Keratinocyte (primary cell): Measurements from ENCODE around the gene TPBGL. TPM values are rescaled to one million over a fixed set of nuclear protein-coding genes. Genes with fewer than 3 reads are reported as not detected.
"Not testable (repeated sequence)": the region's sequence is repeated elsewhere in the genome, so short reads cannot be mapped to it uniquely, and the experiment has no call there.

Experiments used
- DNase-seq: peaks from one replicate; pipeline ENCODE4 v3.0.0-alpha.2; 2011; ENCODE audit warnings: low read depth, missing footprints, low spot score
- FAIRE-seq: peaks from 2 replicates; lab custom pipeline; 2011; peaks lifted over from hg19 to GRCh38; lab: Jason Lieb, UNC
- H2AFZ ChIP-seq: 2 replicates; pipeline ENCODE4 v1.6.0; 2012; ENCODE audit warnings: low read length, control low read depth, inconsistent platforms; ENCODE audit not compliant: control insufficient read depth
- H3K27ac ChIP-seq: 2 replicates; pipeline ENCODE4 v1.5.1; 2011; ENCODE audit warnings: low read length; ENCODE audit not compliant: control insufficient read depth, insufficient read depth
- H3K27me3 ChIP-seq: 3 replicates; pipeline ENCODE4 v1.6.0; 2011; ENCODE audit warnings: low read length; ENCODE audit not compliant: control insufficient read depth, insufficient read depth; ENCODE audit errors: extremely low read depth
- H3K36me3 ChIP-seq, 2 experiments: 2 replicates in 1 of 2; 3 replicates in 1 of 2; pipeline ENCODE4 v1.5.1; 2011; ENCODE audit warnings: low read length in 2 of 2, mild to moderate bottlenecking in 1 of 2; ENCODE audit not compliant: control insufficient read depth in 2 of 2, insufficient read depth in 2 of 2; ENCODE audit errors: extremely low read depth in 1 of 2
- H3K4me1 ChIP-seq: 3 replicates; pipeline ENCODE4 v1.5.1; 2011; ENCODE audit warnings: low read length; ENCODE audit not compliant: control insufficient read depth, insufficient read depth; ENCODE audit errors: extremely low read depth
- H3K4me2 ChIP-seq: 3 replicates; pipeline ENCODE4 v1.6.0; 2011; ENCODE audit warnings: low read depth, low read length; ENCODE audit not compliant: control insufficient read depth, insufficient read depth; ENCODE audit errors: extremely low read depth
- H3K4me3 ChIP-seq, 3 experiments: fragments of 200-600 bp in 1 of 3; sonication (generic) in 1 of 3; 2 replicates in 2 of 3; 3 replicates in 1 of 3; pipeline ENCODE4 v1.5.1; 2011 to 2016; ENCODE audit warnings: low read length in 3 of 3, mild to moderate bottlenecking in 3 of 3, control low read depth in 2 of 3, inconsistent platforms in 1 of 3, low read depth in 1 of 3, mixed read lengths in 1 of 3, mixed run types in 1 of 3, moderate library complexity in 1 of 3; ENCODE audit not compliant: control insufficient read depth in 2 of 3, insufficient read depth in 2 of 3; ENCODE audit errors: extremely low read depth in 1 of 3
- H3K79me2 ChIP-seq: 2 replicates; pipeline ENCODE4 v1.6.0; 2012; ENCODE audit warnings: low read length; ENCODE audit not compliant: control insufficient read depth, insufficient read depth
- H3K9ac ChIP-seq: 3 replicates; pipeline ENCODE4 v1.6.0; 2011; ENCODE audit warnings: low read length; ENCODE audit not compliant: control insufficient read depth, insufficient read depth; ENCODE audit errors: extremely low read depth
- H3K9me1 ChIP-seq: 3 replicates; pipeline ENCODE4 v1.6.0; 2011; ENCODE audit warnings: low read length; ENCODE audit not compliant: control insufficient read depth, insufficient read depth; ENCODE audit errors: extremely low read depth
- H3K9me3 ChIP-seq: 2 replicates; pipeline ENCODE4 v1.5.1; 2012; ENCODE audit warnings: low read depth, low read length; ENCODE audit not compliant: control insufficient read depth
- H4K20me1 ChIP-seq: 3 replicates; pipeline ENCODE4 v1.6.0; 2011; ENCODE audit warnings: low read length; ENCODE audit not compliant: control insufficient read depth, insufficient read depth; ENCODE audit errors: extremely low read depth
- EZH2 ChIP-seq: IDR thresholded peaks from one replicate; pipeline ENCODE4 v1.6.1; 2012; ENCODE audit warnings: inconsistent platforms, mild to moderate bottlenecking, low read length, moderate library complexity
- dilution Hi-C: fragments of 300-500 bp; cut with MboI; formaldehyde crosslinking; loops from one replicate; pipeline ENCODE4 v1.7.0; 2020; ENCODE audit warnings: low sequenced_read_pairs; ENCODE audit not compliant: extremely low pct_ligation_motif_present
- polyA plus RNA-seq, 5 experiments: library from polyadenylated mRNA; depleted of rRNA in 3 of 5; stranded (reverse) in 3 of 5; stranded (forward) in 1 of 5; unstranded in 1 of 5; fragments of >200 nt; gene quantifications; 1 replicate in 1 of 5; 2 replicates in 3 of 5; 3 replicates in 1 of 5; pipeline versions ENCODE4 v1.2.1 to v1.2.3, GENCODE V29; 2011 to 2012; ENCODE audit warnings: missing spikeins in 2 of 5, low read depth in 1 of 5, low replicate concordance in 1 of 5
- TF ChIP-seq, protein P1 (sequence below), 3 experiments: IDR thresholded peaks in 1 of 3; conservative IDR thresholded peaks in 1 of 3; optimal IDR thresholded peaks in 1 of 3; 2 replicates in 2 of 3; 3 replicates in 1 of 3; pipeline versions ENCODE3 to v1.5.1; 2011; ENCODE audit warnings: low read length in 3 of 3, mild to moderate bottlenecking in 3 of 3, moderate library complexity in 2 of 3, control low read depth in 1 of 3, inconsistent platforms in 1 of 3; ENCODE audit not compliant: insufficient read depth in 2 of 3; ENCODE audit errors: extremely low read depth in 1 of 3

TPBGL gene
- polyA plus RNA-seq, 1 donor (not counting 4 experiments of a cell fraction or from before 2014, with no cell fraction given) = not detected

DNA sequence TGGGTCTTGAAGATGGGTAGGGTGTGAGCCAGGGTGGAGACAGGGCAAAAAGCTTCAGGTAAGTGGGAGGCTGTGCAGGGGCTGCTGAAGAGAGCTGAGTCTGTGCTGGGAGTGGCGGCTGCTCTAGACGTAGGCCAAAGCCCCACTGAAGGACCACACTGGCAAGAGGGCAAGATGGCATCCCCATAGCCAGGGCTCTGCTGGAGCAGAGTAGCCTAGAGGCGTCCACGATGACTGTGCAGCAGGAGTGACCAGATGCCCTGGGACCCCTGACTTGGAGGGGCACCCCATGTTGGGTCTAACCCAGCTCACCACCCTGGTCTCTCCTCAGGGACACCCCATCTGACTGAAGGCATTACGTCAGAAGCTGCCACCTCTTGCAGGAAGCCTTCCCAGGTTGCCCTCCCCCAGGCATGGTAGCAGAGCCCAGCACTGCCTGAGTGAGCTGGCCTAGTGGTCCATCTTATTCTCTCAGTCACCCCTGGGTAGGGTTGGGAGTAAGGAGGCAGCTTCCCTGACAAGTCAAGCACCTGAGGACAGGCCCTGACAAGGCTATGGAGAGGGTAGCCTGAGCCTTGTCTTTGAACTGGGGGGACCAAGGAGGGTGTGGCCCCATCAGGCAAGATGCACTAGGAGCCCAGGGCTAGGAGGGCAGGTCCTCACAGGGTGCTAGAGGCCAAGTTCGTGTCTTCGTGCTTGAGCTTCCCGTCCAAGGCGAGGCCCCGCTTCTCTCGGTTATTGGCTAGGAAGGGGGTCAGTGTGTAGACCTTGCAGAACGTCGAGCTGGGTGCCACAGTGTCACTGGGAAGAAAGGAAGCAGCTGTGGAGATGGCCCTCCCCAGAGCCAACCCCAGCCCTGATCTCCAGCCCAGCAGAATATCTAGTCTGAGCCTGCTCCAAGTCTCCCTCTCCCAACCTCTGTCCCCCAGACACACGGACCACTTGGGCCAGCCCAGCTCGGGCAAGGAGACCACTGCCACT lies 33.1 kb downstream of the TPBGL start:
- Histone ChIP-seq H2AFZ (no peak overlapping the region), H4K20me1 (no peaks in the 10 kb centered on the region), H3K27me3 (no peaks in the 10 kb centered on the region), H3K27ac (no peak overlapping the region), H3K36me3 (no peaks in the 10 kb centered on the region), H3K9me3 (no peaks in the 10 kb centered on the region), H3K4me1 (no peaks in the 10 kb centered on the region), H3K9ac (no peak overlapping the region), H3K4me3 (no peak overlapping the region), H3K79me2 (no peaks in the 10 kb centered on the region), H3K9me1 (no peaks in the 10 kb centered on the region), H3K4me2 (no peak overlapping the region)
- DNase-seq (no peak), FAIRE-seq (no peak)
- dilution Hi-C loops = no loop called here
- TF ChIP-seq EZH2 = no peak
- TF ChIP-seq, protein P1, sequence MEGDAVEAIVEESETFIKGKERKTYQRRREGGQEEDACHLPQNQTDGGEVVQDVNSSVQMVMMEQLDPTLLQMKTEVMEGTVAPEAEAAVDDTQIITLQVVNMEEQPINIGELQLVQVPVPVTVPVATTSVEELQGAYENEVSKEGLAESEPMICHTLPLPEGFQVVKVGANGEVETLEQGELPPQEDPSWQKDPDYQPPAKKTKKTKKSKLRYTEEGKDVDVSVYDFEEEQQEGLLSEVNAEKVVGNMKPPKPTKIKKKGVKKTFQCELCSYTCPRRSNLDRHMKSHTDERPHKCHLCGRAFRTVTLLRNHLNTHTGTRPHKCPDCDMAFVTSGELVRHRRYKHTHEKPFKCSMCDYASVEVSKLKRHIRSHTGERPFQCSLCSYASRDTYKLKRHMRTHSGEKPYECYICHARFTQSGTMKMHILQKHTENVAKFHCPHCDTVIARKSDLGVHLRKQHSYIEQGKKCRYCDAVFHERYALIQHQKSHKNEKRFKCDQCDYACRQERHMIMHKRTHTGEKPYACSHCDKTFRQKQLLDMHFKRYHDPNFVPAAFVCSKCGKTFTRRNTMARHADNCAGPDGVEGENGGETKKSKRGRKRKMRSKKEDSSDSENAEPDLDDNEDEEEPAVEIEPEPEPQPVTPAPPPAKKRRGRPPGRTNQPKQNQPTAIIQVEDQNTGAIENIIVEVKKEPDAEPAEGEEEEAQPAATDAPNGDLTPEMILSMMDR (optimal IDR thresholded peaks at IDR 0.05 in 1 of 3, IDR thresholded peaks at IDR 0.05 in 1 of 3, conservative IDR thresholded peaks at IDR 0.05 in 1 of 3; ENCODE audit: extremely low read depth in 1 of 3, insufficient read depth in 2 of 3, low read length in 3 of 3) = no peak

DNA sequence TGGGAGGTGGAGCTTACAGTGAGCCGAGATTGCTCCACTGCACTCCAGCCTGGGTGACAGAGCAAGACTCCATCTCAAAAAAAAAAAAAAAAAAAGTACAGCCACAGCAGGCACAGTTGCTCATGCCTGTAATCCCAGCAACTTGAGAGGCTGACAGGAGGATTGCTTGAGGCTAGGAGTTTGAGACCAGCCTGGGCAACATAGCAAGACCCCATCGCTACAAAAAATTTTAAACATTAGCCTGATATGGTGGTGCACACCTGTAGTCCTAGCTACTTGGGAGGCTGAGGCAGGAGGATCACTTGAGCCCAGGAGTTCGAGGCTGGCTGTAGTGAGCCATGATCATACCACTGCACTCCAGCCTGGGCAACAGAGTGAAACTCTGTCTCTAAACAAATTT lies 34.1 kb downstream of the TPBGL start:
- H3K79me2 ChIP-seq, H3K9ac ChIP-seq, H2AFZ ChIP-seq, H3K36me3 ChIP-seq, H3K27me3 ChIP-seq, H4K20me1 ChIP-seq, H3K4me3 ChIP-seq, FAIRE-seq, H3K9me3 ChIP-seq, DNase-seq, dilution Hi-C loops, H3K4me1 ChIP-seq, H3K27ac ChIP-seq, H3K9me1 ChIP-seq, H3K4me2 ChIP-seq: not testable (repeated sequence)
